HepG2 (cell line): ENCODE results near the gene ZBBX. TPM values are rescaled to one million over a fixed set of nuclear protein-coding genes. Genes with fewer than 3 reads are reported as not detected.

Experiments used
- ATAC-seq: fragments of 200-7000 bp; cut with Tn5 transposase; 3 replicates; pipeline ENCODE4 v1.9.1; 2020; ENCODE audit warnings: mild to moderate bottlenecking, moderate library complexity
- BruUV-seq: library from RNA; stranded (reverse); fragments of 400-500 nt; replicated peaks from 2 replicates; lab custom pipeline; 2021; lab: Mats Ljungman, UMichigan
- CTCF ChIA-PET: fragments of 300-600 bp; formaldehyde crosslinking; extraction: SDS; loops from one replicate; lab custom pipeline; 2021; ENCODE audit warnings: low total read pairs, inconsistent platforms, low intra/inter-chr PET ratio; lab: Yijun Ruan, JAX
- POLR2A ChIA-PET: fragments of 350-600 bp; sonication (Branson Sonifier 250); formaldehyde crosslinking; loops from one replicate; lab custom pipeline; 2020; ENCODE audit warnings: antibody characterized with exemption, inconsistent platforms; lab: Yijun Ruan, JAX
- DNase-seq: peaks from one replicate; pipeline ENCODE4 v3.0.0-alpha.2; 2015; ENCODE audit warnings: low spot score
- FAIRE-seq: peaks from 3 replicates; lab custom pipeline; 2011; peaks lifted over from hg19 to GRCh38; lab: Jason Lieb, UNC
- H2AFZ ChIP-seq: one replicate; pipeline ENCODE4 v1.6.1; 2011; ENCODE audit warnings: low read length, inconsistent platforms
- H3K27ac ChIP-seq: fragments of 300-600 bp; 3 replicates; pipeline ENCODE4 v1.8.0; 2011; ENCODE audit warnings: mixed run types, mild to moderate bottlenecking, mixed read lengths, low read length, inconsistent platforms; ENCODE audit not compliant: insufficient read depth; ENCODE audit errors: extremely low read length
- H3K27me3 ChIP-seq, 2 experiments: fragments of 200-600 bp in 1 of 2; 2 replicates in 1 of 2; 3 replicates in 1 of 2; pipeline versions ENCODE4 v1.6.0 to v1.8.0; 2011; ENCODE audit warnings: low read length in 2 of 2, mild to moderate bottlenecking in 2 of 2, moderate library complexity in 2 of 2, inconsistent platforms in 1 of 2; ENCODE audit not compliant: insufficient read depth in 2 of 2, control insufficient read depth in 1 of 2
- H3K36me3 ChIP-seq, 2 experiments: fragments of 200-600 bp in 1 of 2; replicated peaks in 1 of 2; 2 replicates in 1 of 2; 3 replicates in 1 of 2; pipeline versions ENCODE4 v1.5.1 to v1.8.0; 2011; ENCODE audit warnings: low read length in 2 of 2, inconsistent platforms in 1 of 2; ENCODE audit not compliant: insufficient read depth in 2 of 2, control insufficient read depth in 1 of 2
- H3K4me1 ChIP-seq: 2 replicates; pipeline ENCODE4 v1.5.1; 2012; ENCODE audit warnings: low read length, inconsistent platforms; ENCODE audit not compliant: insufficient read depth
- H3K4me2 ChIP-seq: 2 replicates; pipeline ENCODE4 v1.6.0; 2011; ENCODE audit warnings: low read depth, low read length, inconsistent platforms
- H3K4me3 ChIP-seq, 3 experiments: fragments of 200-600 bp in 1 of 3; sonication (generic), shearing (Covaris generic) in 1 of 3; replicated peaks in 1 of 3; 2 replicates each; pipeline ENCODE4 v1.5.1; 2011 to 2016; ENCODE audit warnings: low read length in 3 of 3, inconsistent platforms in 2 of 3, low read depth in 2 of 3, mild to moderate bottlenecking in 2 of 3, control low read depth in 1 of 3, mixed read lengths in 1 of 3; ENCODE audit not compliant: insufficient read depth in 1 of 3
- H3K79me2 ChIP-seq: one replicate; pipeline ENCODE4 v1.6.1; 2011; ENCODE audit warnings: low read length, inconsistent platforms; ENCODE audit not compliant: insufficient read depth
- H3K9ac ChIP-seq: 2 replicates; pipeline ENCODE4 v1.6.0; 2011; ENCODE audit warnings: mild to moderate bottlenecking, low read depth, low read length, inconsistent platforms; ENCODE audit not compliant: insufficient read depth
- H3K9me3 ChIP-seq: 2 replicates; pipeline ENCODE4 v1.5.1; 2012; ENCODE audit warnings: mild to moderate bottlenecking, low read length
- H4K20me1 ChIP-seq: 2 replicates; pipeline ENCODE4 v1.6.0; 2011; ENCODE audit warnings: inconsistent platforms, mild to moderate bottlenecking, low read length, moderate library complexity; ENCODE audit not compliant: insufficient read depth
- ATF1 ChIP-seq: IDR thresholded peaks from 2 replicates; pipeline ENCODE4 v1.6.1; 2016; ENCODE audit warnings: mild to moderate bottlenecking, control low read depth
- DPF2 ChIP-seq: sonication (generic); formaldehyde crosslinking; IDR thresholded peaks from 2 replicates; pipeline ENCODE4 v1.4.0; 2020; ENCODE audit warnings: mild to moderate bottlenecking, low read depth, missing genetic modification reagents, borderline replicate concordance
- JUNB ChIP-seq: sonication (generic); formaldehyde crosslinking; IDR thresholded peaks from 2 replicates; pipeline ENCODE4 v1.8.0; 2022; ENCODE audit warnings: missing genetic modification reagents, mild to moderate bottlenecking, borderline replicate concordance
- KAT8 ChIP-seq: IDR thresholded peaks from 2 replicates; pipeline ENCODE4 v1.6.1; 2016; ENCODE audit warnings: missing genetic modification reagents, missing compliant biosample characterization
- NCOA5 ChIP-seq: sonication (generic); formaldehyde crosslinking; IDR thresholded peaks from 2 replicates; pipeline ENCODE4 v1.4.0; 2020; ENCODE audit warnings: missing genetic modification reagents
- RAD51 ChIP-seq: fragments of 450-650 bp; IDR thresholded peaks from 2 replicates; pipeline ENCODE4 v1.6.1; 2016; ENCODE audit warnings: borderline replicate concordance
- RBAK ChIP-seq: sonication (generic); formaldehyde crosslinking; IDR thresholded peaks from 2 replicates; pipeline ENCODE4 v1.5.1; 2020; ENCODE audit warnings: mild to moderate bottlenecking, missing genetic modification reagents
- TEAD2 ChIP-seq: sonication (generic); formaldehyde crosslinking; IDR thresholded peaks from 2 replicates; pipeline ENCODE4 v1.9.0; 2021; ENCODE audit warnings: missing genetic modification reagents
- ZNF33B ChIP-seq: sonication (generic); formaldehyde crosslinking; IDR thresholded peaks from 2 replicates; pipeline ENCODE4 v1.5.1; 2020; ENCODE audit warnings: mild to moderate bottlenecking, missing genetic modification reagents
- ZNF619 ChIP-seq: sonication (generic); formaldehyde crosslinking; IDR thresholded peaks from 2 replicates; pipeline ENCODE4 v1.4.0; 2020; ENCODE audit warnings: mild to moderate bottlenecking, missing genetic modification reagents
- ZNF749 ChIP-seq: sonication (generic); formaldehyde crosslinking; IDR thresholded peaks from 2 replicates; pipeline ENCODE4 v1.8.0; 2022; ENCODE audit warnings: mild to moderate bottlenecking, missing genetic modification reagents, moderate library complexity, borderline replicate concordance
- WGBS: methylation state at CpG from one replicate; pipeline ENCODE4 v1.1.6; 2017; ENCODE audit warnings: low lambda C conversion rate; 5-methylcytosine and 5-hydroxymethylcytosine counted together
- in situ Hi-C: cut with HindIII; loops from 2 replicates; pipeline ENCODE4 v1.10.0; 2017; ENCODE audit warnings: low pct_unique_long_range_greater_than_20kb; ENCODE audit not compliant: extremely low pct_ligation_motif_present
- intact Hi-C: fragments of 100-400 bp; cut with micrococcal nuclease; formaldehyde crosslinking; loops from one replicate; pipeline ENCODE4 v1.10.0; 2022; ENCODE audit not compliant: unreplicated experiment
- polyA plus RNA-seq, 8 experiments: library from polyadenylated mRNA; depleted of rRNA in 3 of 8; stranded (reverse) in 7 of 8; unstranded in 1 of 8; fragments of >200 nt; fragmentation: Illumina TruSeq in 4 of 8; extraction: Trizol in 4 of 8; gene quantifications; 2 replicates each; pipeline versions ENCODE4 v1.2.1 to v1.2.3, GENCODE V29; 2011 to 2016; ENCODE audit warnings: low read depth in 4 of 8, missing spikeins in 1 of 8, mixed read lengths in 1 of 8; ENCODE audit not compliant: insufficient read depth in 1 of 8
- total RNA-seq, 5 experiments: library from RNA; depleted of rRNA; stranded (reverse); fragments of >200 nt; fragmentation: Illumina TruSeq; extraction: Trizol; gene quantifications; 2 replicates each; pipeline ENCODE4 v1.2.3, GENCODE V29; 2016; ENCODE audit warnings: low read depth in 1 of 5
- TF ChIP-seq, protein P1 (sequence below): sonication (generic); formaldehyde crosslinking; IDR thresholded peaks from 2 replicates; pipeline ENCODE4 v1.4.0; 2020; ENCODE audit warnings: missing genetic modification reagents
- TF ChIP-seq, protein P2 (sequence below): sonication (generic); formaldehyde crosslinking; conservative IDR thresholded peaks from 2 replicates; pipeline ENCODE4 v1.8.1; 2023; ENCODE audit warnings: missing genetic modification reagents
- TF ChIP-seq, protein P3 (sequence below): sonication (generic); formaldehyde crosslinking; IDR thresholded peaks from 2 replicates; pipeline ENCODE4 v1.4.0; 2020; ENCODE audit warnings: missing genetic modification reagents
- TF ChIP-seq, protein P4 (sequence below): sonication (generic); formaldehyde crosslinking; IDR thresholded peaks from 2 replicates; pipeline ENCODE4 v1.8.0; 2022; ENCODE audit warnings: missing genetic modification reagents, mild to moderate bottlenecking, inconsistent platforms, borderline replicate concordance
- TF ChIP-seq, protein P5 (sequence below): IDR thresholded peaks from 2 replicates; pipeline ENCODE4 v1.6.1; 2016; ENCODE audit warnings: mild to moderate bottlenecking, missing biosample characterization, missing genetic modification reagents

ZBBX gene
- total and polyA plus RNA-seq, 2 of the 13 experiments (the other 11 are each of a cell fraction or from before 2014, with no cell fraction given), result not detected

DNA sequence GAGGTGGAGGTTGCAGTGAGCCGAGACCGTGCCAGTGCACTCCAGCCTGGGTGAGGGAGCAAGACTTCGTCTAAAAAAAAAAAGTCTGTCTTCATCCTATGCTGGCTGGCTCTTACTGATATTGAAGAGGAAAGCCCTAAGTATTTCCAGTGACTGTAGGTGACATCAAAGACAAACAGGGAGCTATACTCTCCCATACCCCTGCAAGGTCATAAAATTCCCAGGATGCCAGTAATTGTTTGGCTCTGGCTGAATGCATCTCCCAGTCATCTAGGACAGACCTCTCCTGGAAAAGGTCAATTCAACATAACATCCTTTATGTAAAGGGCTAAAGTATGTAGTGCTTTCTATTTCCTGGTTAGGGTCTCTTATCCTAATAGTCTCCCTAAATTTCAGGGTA, 8.0 kb downstream of the ZBBX start:
- POLR2A ChIA-PET, result no interaction called here
- WGBS, result 42% methylated on average over 3 of the region's 3 CpGs
- H3K27me3 ChIP-seq, result no peaks in the 10 kb centered on the region
- TF ChIP-seq RAD51 (no peak), TEAD2 (CRISPR knock-in tag) (no peak), KAT8 (CRISPR knock-in tag) (no peak), NCOA5 (CRISPR knock-in tag) (no peak), JUNB (no peak), ZNF619 (no peak), ATF1 (CRISPR knock-in tag) (no peak), ZNF33B (CRISPR knock-in tag) (no peak), RBAK (CRISPR knock-in tag) (no peak), DPF2 (no peak), ZNF749 (CRISPR knock-in tag) (no peak)
- TF ChIP-seq, protein P1, sequence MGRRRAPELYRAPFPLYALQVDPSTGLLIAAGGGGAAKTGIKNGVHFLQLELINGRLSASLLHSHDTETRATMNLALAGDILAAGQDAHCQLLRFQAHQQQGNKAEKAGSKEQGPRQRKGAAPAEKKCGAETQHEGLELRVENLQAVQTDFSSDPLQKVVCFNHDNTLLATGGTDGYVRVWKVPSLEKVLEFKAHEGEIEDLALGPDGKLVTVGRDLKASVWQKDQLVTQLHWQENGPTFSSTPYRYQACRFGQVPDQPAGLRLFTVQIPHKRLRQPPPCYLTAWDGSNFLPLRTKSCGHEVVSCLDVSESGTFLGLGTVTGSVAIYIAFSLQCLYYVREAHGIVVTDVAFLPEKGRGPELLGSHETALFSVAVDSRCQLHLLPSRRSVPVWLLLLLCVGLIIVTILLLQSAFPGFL (CRISPR knock-in tag), result no peak
- TF ChIP-seq, protein P2, sequence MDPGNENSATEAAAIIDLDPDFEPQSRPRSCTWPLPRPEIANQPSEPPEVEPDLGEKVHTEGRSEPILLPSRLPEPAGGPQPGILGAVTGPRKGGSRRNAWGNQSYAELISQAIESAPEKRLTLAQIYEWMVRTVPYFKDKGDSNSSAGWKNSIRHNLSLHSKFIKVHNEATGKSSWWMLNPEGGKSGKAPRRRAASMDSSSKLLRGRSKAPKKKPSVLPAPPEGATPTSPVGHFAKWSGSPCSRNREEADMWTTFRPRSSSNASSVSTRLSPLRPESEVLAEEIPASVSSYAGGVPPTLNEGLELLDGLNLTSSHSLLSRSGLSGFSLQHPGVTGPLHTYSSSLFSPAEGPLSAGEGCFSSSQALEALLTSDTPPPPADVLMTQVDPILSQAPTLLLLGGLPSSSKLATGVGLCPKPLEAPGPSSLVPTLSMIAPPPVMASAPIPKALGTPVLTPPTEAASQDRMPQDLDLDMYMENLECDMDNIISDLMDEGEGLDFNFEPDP (CRISPR knock-in tag), result no peak
- TF ChIP-seq, protein P3, sequence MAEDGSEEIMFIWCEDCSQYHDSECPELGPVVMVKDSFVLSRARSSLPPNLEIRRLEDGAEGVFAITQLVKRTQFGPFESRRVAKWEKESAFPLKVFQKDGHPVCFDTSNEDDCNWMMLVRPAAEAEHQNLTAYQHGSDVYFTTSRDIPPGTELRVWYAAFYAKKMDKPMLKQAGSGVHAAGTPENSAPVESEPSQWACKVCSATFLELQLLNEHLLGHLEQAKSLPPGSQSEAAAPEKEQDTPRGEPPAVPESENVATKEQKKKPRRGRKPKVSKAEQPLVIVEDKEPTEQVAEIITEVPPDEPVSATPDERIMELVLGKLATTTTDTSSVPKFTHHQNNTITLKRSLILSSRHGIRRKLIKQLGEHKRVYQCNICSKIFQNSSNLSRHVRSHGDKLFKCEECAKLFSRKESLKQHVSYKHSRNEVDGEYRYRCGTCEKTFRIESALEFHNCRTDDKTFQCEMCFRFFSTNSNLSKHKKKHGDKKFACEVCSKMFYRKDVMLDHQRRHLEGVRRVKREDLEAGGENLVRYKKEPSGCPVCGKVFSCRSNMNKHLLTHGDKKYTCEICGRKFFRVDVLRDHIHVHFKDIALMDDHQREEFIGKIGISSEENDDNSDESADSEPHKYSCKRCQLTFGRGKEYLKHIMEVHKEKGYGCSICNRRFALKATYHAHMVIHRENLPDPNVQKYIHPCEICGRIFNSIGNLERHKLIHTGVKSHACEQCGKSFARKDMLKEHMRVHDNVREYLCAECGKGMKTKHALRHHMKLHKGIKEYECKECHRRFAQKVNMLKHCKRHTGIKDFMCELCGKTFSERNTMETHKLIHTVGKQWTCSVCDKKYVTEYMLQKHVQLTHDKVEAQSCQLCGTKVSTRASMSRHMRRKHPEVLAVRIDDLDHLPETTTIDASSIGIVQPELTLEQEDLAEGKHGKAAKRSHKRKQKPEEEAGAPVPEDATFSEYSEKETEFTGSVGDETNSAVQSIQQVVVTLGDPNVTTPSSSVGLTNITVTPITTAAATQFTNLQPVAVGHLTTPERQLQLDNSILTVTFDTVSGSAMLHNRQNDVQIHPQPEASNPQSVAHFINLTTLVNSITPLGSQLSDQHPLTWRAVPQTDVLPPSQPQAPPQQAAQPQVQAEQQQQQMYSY (CRISPR knock-in tag), result no peak
- TF ChIP-seq, protein P4, sequence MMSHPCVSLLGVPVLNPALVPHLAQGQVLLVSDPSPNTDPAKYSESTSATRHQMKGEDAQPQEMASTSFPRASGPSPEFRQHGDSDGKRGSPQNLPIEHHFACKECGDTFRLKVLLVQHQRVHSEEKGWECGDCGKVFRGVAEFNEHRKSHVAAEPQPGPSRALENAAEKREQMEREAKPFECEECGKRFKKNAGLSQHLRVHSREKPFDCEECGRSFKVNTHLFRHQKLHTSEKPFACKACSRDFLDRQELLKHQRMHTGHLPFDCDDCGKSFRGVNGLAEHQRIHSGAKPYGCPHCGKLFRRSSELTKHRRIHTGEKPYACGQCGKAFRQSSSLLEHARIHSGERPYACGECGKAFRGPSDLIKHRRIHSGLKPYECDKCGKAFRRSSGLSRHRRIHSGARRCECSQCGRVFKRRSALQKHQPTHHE (CRISPR knock-in tag), result no peak
- TF ChIP-seq, protein P5, sequence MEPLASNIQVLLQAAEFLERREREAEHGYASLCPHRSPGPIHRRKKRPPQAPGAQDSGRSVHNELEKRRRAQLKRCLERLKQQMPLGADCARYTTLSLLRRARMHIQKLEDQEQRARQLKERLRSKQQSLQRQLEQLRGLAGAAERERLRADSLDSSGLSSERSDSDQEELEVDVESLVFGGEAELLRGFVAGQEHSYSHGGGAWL (CRISPR knock-in tag), result no peak
- no peaks in the 10 kb centered on the region for H3K9me3 ChIP-seq
- no peak overlapping the region for H3K9ac ChIP-seq
- H3K27ac ChIP-seq, result no peak overlapping the region
- no TSS peak for BruUV-seq
- intact Hi-C loops, result no loop called here
- no peak overlapping the region for H2AFZ ChIP-seq
- DNase-seq (no peak), ATAC-seq (no peak), FAIRE-seq (no peak)
- in situ Hi-C loops, result no loop called here
- no peak overlapping the region for H3K4me2 ChIP-seq
- CTCF ChIA-PET, result no interaction called here
- H3K4me1 ChIP-seq, result no peaks in the 10 kb centered on the region
- H3K79me2 ChIP-seq, result no peaks in the 10 kb centered on the region
- no peak overlapping the region for H3K4me3 ChIP-seq
- no peaks in the 10 kb centered on the region for H3K36me3 ChIP-seq
- no peaks in the 10 kb centered on the region for H4K20me1 ChIP-seq
